Transverse colon (tissue), 4 donors: Measurements from ENCODE around the gene TAF4.

Experiments used
- CTCF ChIP-seq, 5 experiments: fragments of 200-600 bp in 3 of 5; fragments of 450-650 bp in 2 of 5; sonication (generic) in 3 of 5; IDR thresholded peaks; 1 replicate in 2 of 5; 2 replicates in 3 of 5; pipeline ENCODE4 v1.5.1; 2016 to 2017; ENCODE audit warnings: antibody characterized with exemption in 5 of 5, inconsistent platforms in 3 of 5, mild to moderate bottlenecking in 2 of 5, moderate library complexity in 1 of 5
- EP300 ChIP-seq: sonication (generic); formaldehyde crosslinking; IDR thresholded peaks from one replicate; pipeline ENCODE4 v1.6.1; 2017; ENCODE audit warnings: antibody characterized with exemption, low read depth
- POLR2A ChIP-seq: fragments of 450-650 bp; IDR thresholded peaks from one replicate; pipeline ENCODE4 v1.6.1; 2016; ENCODE audit warnings: antibody characterized with exemption, mild to moderate bottlenecking, moderate library complexity
- POLR2AphosphoS5 ChIP-seq, 3 donors: sonication (generic); formaldehyde crosslinking; IDR thresholded peaks; one replicate each; pipeline ENCODE4 v1.6.1; 2016; ENCODE audit warnings: antibody characterized with exemption in 3 of 3

GRCh38 chr20:62045118-62045517, 20.6 kb downstream of the TAF4 start:
- TF ChIP-seq CTCF (IDR thresholded peaks at IDR 0.05): no peak
- TF ChIP-seq POLR2A: no peak
- no peak for TF ChIP-seq POLR2AphosphoS5 (IDR thresholded peaks at IDR 0.05)
- no peak for TF ChIP-seq EP300
